Prostate gland (tissue), 2 donors: ENCODE measurements around the gene MYH9. TPM values are rescaled to one million over a fixed set of nuclear protein-coding genes. Genes with fewer than 3 reads are reported as not detected.

Experiments used
- DNase-seq: peaks from one replicate; pipeline ENCODE4 v3.0.0-alpha.2; 2019; ENCODE audit warnings: low spot score
- H3K27ac ChIP-seq, 2 donors: fragments of 200-600 bp; sonication (generic); 2 replicates each; pipeline ENCODE4 v1.5.1; 2017 to 2019
- H3K27me3 ChIP-seq: fragments of 200-600 bp; sonication (generic); replicated peaks from 2 replicates; pipeline ENCODE4 v1.5.1; 2019; ENCODE audit not compliant: insufficient read depth
- H3K36me3 ChIP-seq, 2 donors: fragments of 200-600 bp; sonication (generic); 1 replicate in 1 of 2; 2 replicates in 1 of 2; pipeline versions ENCODE4 v1.5.1 to v1.8.1; 2017 to 2019
- H3K4me1 ChIP-seq: fragments of 200-600 bp; sonication (generic); replicated peaks from 2 replicates; pipeline ENCODE4 v1.5.1; 2019
- H3K4me3 ChIP-seq, 2 donors: fragments of 200-600 bp; sonication (generic); 2 replicates each; pipeline ENCODE4 v1.5.1; 2017 to 2019
- H3K9me3 ChIP-seq: fragments of 200-600 bp; sonication (generic); 2 replicates; pipeline ENCODE4 v1.5.1; 2017
- CTCF ChIP-seq, 4 experiments: fragments of 200-600 bp in 2 of 4; fragments of 450-650 bp in 2 of 4; sonication (generic) in 2 of 4; IDR thresholded peaks; 1 replicate in 3 of 4; 2 replicates in 1 of 4; pipeline ENCODE4 v1.5.1; 2016 to 2019; ENCODE audit warnings: antibody characterized with exemption in 4 of 4, mild to moderate bottlenecking in 2 of 4, moderate library complexity in 2 of 4
- POLR2A ChIP-seq: fragments of 450-650 bp; IDR thresholded peaks from one replicate; pipeline ENCODE4 v1.6.1; 2016; ENCODE audit warnings: antibody characterized with exemption, mild to moderate bottlenecking
- POLR2AphosphoS5 ChIP-seq: sonication (generic); formaldehyde crosslinking; IDR thresholded peaks from one replicate; pipeline ENCODE4 v1.6.1; 2017; ENCODE audit warnings: antibody characterized with exemption
- WGBS: methylation state at CpG from one replicate; pipeline ENCODE4 v1.1.5; 2018; 5-methylcytosine and 5-hydroxymethylcytosine counted together
- intact Hi-C: fragments of 100-400 bp; cut with DNase I; formaldehyde crosslinking; loops from one replicate; pipeline ENCODE4 v1.14.2; 2022
- total RNA-seq, 2 donors: library from RNA; depleted of rRNA; stranded (reverse); fragments of >200 nt; gene quantifications; one replicate each; pipeline ENCODE4 v1.1.0, GENCODE V29; 2016

MYH9 gene
- total RNA-seq, 2 donors from 2014 or later: 295 to 329 TPM

- no peaks in the 10 kb centered on the region for H3K27me3 ChIP-seq
- intact Hi-C loops: no loop called here
- no peak overlapping the region for H3K4me3 ChIP-seq
- 73% methylated on average over 9 of the region's 9 CpGs for WGBS
- peaks cover 44% of the 10 kb centered on the region for H3K4me1 ChIP-seq
- H3K36me3 ChIP-seq: no peaks in the 10 kb centered on the region
- H3K27ac ChIP-seq: peak overlapping the region; percentile 91 to 96
- no peak for DNase-seq
- no peak for TF ChIP-seq POLR2A
- no peak for TF ChIP-seq POLR2AphosphoS5
- no peak for TF ChIP-seq CTCF (IDR thresholded peaks at IDR 0.05)
- no peaks in the 10 kb centered on the region for H3K9me3 ChIP-seq
Measured at GRCh38 chr22:36375071-36375980, 12.4 kb downstream of the MYH9 start.

- Histone ChIP-seq H3K27ac (peak overlapping the region; percentile 91 to 96), H3K4me3 (no peak overlapping the region), H3K9me3 (no peaks in the 10 kb centered on the region), H3K27me3 (no peaks in the 10 kb centered on the region), H3K4me1 (peaks cover 51% of the 10 kb centered on the region), H3K36me3 (no peaks in the 10 kb centered on the region)
- intact Hi-C loops: no loop called here
- no peak for DNase-seq
- TF ChIP-seq POLR2A: no peak
- TF ChIP-seq POLR2AphosphoS5: no peak
- no peak for TF ChIP-seq CTCF (IDR thresholded peaks at IDR 0.05)
- WGBS: 63% methylated on average over 11 of the region's 11 CpGs
Measured at GRCh38 chr22:36374603-36375024, 13.2 kb downstream of the MYH9 start.

DNA sequence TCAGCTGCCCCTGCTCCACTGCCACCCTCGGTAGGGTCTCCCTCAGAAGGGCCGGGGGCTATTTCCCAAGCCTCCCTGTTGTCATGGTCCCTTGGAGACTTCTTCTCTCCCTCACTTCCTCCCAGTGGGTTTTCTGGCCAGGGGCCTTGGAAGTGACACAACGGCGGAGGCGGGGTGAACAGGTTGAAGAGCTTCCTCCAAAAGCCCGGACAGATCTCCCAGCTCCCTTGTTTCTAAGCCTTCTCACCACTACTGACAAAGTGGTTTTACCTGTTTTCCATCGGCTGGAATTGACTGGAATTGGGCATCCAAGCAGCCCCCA lies 14.5 kb downstream of the MYH9 start:
- H3K9me3 ChIP-seq: no peaks in the 10 kb centered on the region
- peak; percentile 73 for TF ChIP-seq POLR2AphosphoS5
- no peak for TF ChIP-seq POLR2A
- H3K27ac ChIP-seq: peak overlapping the region; percentile 91 to 96
- DNase-seq: peak; percentile 72
- intact Hi-C loops: no loop called here
- H3K27me3 ChIP-seq: no peaks in the 10 kb centered on the region
- H3K4me3 ChIP-seq: no peak overlapping the region
- H3K36me3 ChIP-seq: no peaks in the 10 kb centered on the region
- 26% methylated on average over 7 of the region's 7 CpGs for WGBS
- H3K4me1 ChIP-seq: peaks cover 63% of the 10 kb centered on the region

- no peaks in the 10 kb centered on the region for H3K9me3 ChIP-seq
- H3K4me1 ChIP-seq: peaks cover 74% of the 10 kb centered on the region
- H3K36me3 ChIP-seq: no peaks in the 10 kb centered on the region
- H3K4me3 ChIP-seq: no peak overlapping the region
- peak overlapping the region; percentile 91 to 96 for H3K27ac ChIP-seq
- 78% methylated on average over 2 of the region's 2 CpGs for WGBS
- TF ChIP-seq POLR2AphosphoS5 (no peak), POLR2A (no peak), CTCF (IDR thresholded peaks at IDR 0.05) (no peak)
- intact Hi-C loops: no loop called here
- no peaks in the 10 kb centered on the region for H3K27me3 ChIP-seq
- DNase-seq: no peak
Measured at GRCh38 chr22:36371920-36372319, 15.8 kb downstream of the MYH9 start.

DNA sequence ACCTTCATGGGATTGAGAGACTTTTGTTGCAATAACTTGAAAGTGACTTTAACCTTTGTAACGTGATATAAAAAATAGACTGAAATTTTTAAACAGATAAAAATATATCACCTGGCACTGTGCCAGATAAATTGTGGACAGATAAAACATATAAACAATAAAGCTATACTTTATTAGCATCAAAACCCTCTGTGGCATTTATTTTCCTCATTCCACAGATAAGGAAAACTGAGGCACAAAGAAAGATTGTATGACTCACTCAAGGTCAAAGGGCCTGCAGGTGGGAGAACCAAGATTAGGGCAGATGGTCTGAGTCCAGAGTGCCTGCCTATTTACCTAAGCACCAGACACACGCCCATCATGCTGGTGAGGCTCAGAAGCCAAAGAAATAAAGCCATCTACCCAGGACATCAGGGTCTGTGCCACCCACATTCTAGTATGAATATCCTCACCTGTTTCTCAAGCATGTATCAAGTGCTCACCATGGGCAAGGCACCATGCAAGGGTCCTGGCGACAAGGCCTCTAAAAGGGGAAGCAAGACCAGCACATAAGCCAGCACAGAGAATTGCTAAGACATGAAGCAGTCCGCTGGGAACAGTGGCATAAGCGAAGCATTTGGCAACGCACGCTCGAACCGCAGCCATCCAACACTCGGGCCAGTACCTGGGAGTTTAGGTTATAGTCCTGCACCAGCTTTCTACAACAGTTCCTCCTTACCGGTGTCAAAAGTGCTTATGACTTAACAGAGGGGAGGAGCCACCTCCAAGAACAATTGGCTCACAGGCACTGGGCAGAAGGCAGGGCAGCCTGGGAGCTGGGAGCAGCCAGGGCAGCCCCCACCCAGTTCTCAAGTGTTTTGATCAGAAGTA lies 17.6 kb downstream of the MYH9 start:
- DNase-seq: peak; percentile 57
- TF ChIP-seq CTCF (IDR thresholded peaks at IDR 0.05) (no peak), POLR2A (peak; percentile 45), POLR2AphosphoS5 (peak; percentile 64)
- 10% methylated on average over 11 of the region's 11 CpGs for WGBS

More for the DNA sequence above, 17.6 kb downstream of the MYH9 start:
- Histone ChIP-seq H3K9me3 (no peaks in the 10 kb centered on the region), H3K27ac (peak overlapping the region; percentile 91 to 96), H3K4me3 (no peak overlapping the region), H3K27me3 (no peaks in the 10 kb centered on the region), H3K4me1 (peaks cover 82% of the 10 kb centered on the region), H3K36me3 (no peaks in the 10 kb centered on the region)
- intact Hi-C loops: loop anchor here (5.0 kb wide), 2 partner anchors 38 to 97 kb away; no protein-coding TSS in a partner anchor
